ENCODE measurements around the gene TRIM26. TPM values are rescaled to one million over a fixed set of nuclear protein-coding genes. Genes with fewer than 3 reads are reported as not detected.

TRIM26 gene
- total RNA-seq, 2 experiments from 2014 or later, result 42.1 to 44.1 TPM

- CTCF ChIA-PET, result no interaction called here
- Mint-ChIP-seq H3K4me3 (no peak overlapping the region), H3K36me3 (ENCODE audit: low read depth) (no peaks in the 10 kb centered on the region), H3K27ac (no peak overlapping the region), H3K27me3 (peaks cover 54% of the 10 kb centered on the region), H3K4me1 (ENCODE audit: low read depth) (no peaks in the 10 kb centered on the region), H3K9me3 (peaks cover 5% of the 10 kb centered on the region)
- TF ChIP-seq CTCF (IDR thresholded peaks at IDR 0.05), result no peak
- Histone ChIP-seq H3K27ac (ENCODE audit: low read depth in 1 of 2, low read length in 2 of 2) (no peak overlapping the region), H3K9me3 (ENCODE audit: control insufficient read depth in 1 of 2, insufficient read depth in 1 of 2, low read length in 2 of 2) (peaks cover 13 to 14% of the 10 kb centered on the region in 2 experiments), H3K4me3 (ENCODE audit: low read length) (no peak overlapping the region), H3K27me3 (ENCODE audit: control insufficient read depth in 1 of 2, insufficient read depth in 2 of 2, low read length in 2 of 2) (peaks cover 5 to 35% of the 10 kb centered on the region in 2 experiments), H3K4me1 (ENCODE audit: insufficient read depth, low read length) (no peaks in the 10 kb centered on the region), H3K36me3 (ENCODE audit: insufficient read depth, low read length) (no peaks in the 10 kb centered on the region)
- ATAC-seq (ENCODE audit: poor library complexity) (no peak), DNase-seq (no peak)
- POLR2A ChIA-PET, result no interaction called here
- intact Hi-C loops (cut with DNase I, micrococcal nuclease), result no loop called here
Observed at GRCh38 chr6:30178837-30179236, 34.4 kb downstream of the TRIM26 start.

- Mint-ChIP-seq H3K4me3 (no peak overlapping the region), H3K27ac (no peak overlapping the region), H3K27me3 (peaks cover 79% of the 10 kb centered on the region), H3K9me3 (peaks cover 5% of the 10 kb centered on the region), H3K36me3 (ENCODE audit: low read depth) (no peaks in the 10 kb centered on the region), H3K4me1 (ENCODE audit: low read depth) (no peaks in the 10 kb centered on the region)
- H3K4me3 ChIP-seq (ENCODE audit: low read length), result no peak overlapping the region
- H3K27me3 ChIP-seq (ENCODE audit: control insufficient read depth in 1 of 2, insufficient read depth in 2 of 2, low read length in 2 of 2), result peaks cover 28 to 65% of the 10 kb centered on the region in 2 experiments
- peaks cover 13% of the 10 kb centered on the region for H3K4me1 ChIP-seq (ENCODE audit: insufficient read depth, low read length)
- no peaks in the 10 kb centered on the region for H3K36me3 ChIP-seq (ENCODE audit: insufficient read depth, low read length)
- no peak for TF ChIP-seq CTCF (IDR thresholded peaks at IDR 0.05)
- POLR2A ChIA-PET, result no interaction called here
- peaks cover 12 to 13% of the 10 kb centered on the region in 2 experiments for H3K9me3 ChIP-seq (ENCODE audit: control insufficient read depth in 1 of 2, insufficient read depth in 1 of 2, low read length in 2 of 2)
- no peak for ATAC-seq (ENCODE audit: poor library complexity)
- no peak overlapping the region for H3K27ac ChIP-seq (ENCODE audit: low read depth in 1 of 2, low read length in 2 of 2)
- no peak for DNase-seq
- CTCF ChIA-PET, result no interaction called here
- intact Hi-C loops (cut with DNase I, micrococcal nuclease), result no loop called here
Observed at GRCh38 chr6:30175765-30176164, 37.4 kb downstream of the TRIM26 start.

DNA sequence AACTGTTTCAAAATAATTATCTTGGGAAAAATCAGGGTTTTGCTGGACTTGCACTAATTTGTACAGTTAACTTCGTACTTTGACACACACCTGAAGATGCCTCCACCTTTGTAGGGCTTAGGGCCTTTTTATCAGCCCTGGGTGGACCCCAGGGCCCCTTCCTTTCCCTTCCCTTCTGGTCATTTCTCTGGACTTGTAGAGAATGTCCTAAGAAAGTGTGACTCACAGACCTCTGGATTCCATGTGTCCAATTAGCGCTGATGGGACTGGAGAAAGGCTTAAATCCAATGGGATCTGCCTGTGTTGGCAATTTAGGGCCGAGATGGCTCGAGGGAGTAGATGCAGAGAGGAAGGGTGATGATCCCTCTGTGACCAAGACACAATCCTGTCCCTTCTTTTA is 40.5 kb downstream of the TRIM26 start:
- Mint-ChIP-seq H3K27ac (no peak overlapping the region), H3K27me3 (peaks cover 90% of the 10 kb centered on the region), H3K9me3 (no peaks in the 10 kb centered on the region), H3K4me3 (no peak overlapping the region), H3K4me1 (ENCODE audit: low read depth) (no peaks in the 10 kb centered on the region), H3K36me3 (ENCODE audit: low read depth) (no peaks in the 10 kb centered on the region)
- peaks cover 16% of the 10 kb centered on the region for H3K4me1 ChIP-seq (ENCODE audit: insufficient read depth, low read length)
- intact Hi-C loops (cut with DNase I, micrococcal nuclease), result no loop called here
- H3K27me3 ChIP-seq (ENCODE audit: control insufficient read depth in 1 of 2, insufficient read depth in 2 of 2, low read length in 2 of 2), result peaks cover 36 to 59% of the 10 kb centered on the region in 2 experiments
- no peak for DNase-seq
- no peak for ATAC-seq (ENCODE audit: poor library complexity)
- TF ChIP-seq CTCF (IDR thresholded peaks at IDR 0.05), result no peak
- no peaks in the 10 kb centered on the region for H3K36me3 ChIP-seq (ENCODE audit: insufficient read depth, low read length)
- H3K27ac ChIP-seq (ENCODE audit: low read depth in 1 of 2, low read length in 2 of 2), result no peak overlapping the region
- peaks cover 0 to 7% of the 10 kb centered on the region in 2 experiments for H3K9me3 ChIP-seq (ENCODE audit: control insufficient read depth in 1 of 2, insufficient read depth in 1 of 2, low read length in 2 of 2)
- POLR2A ChIA-PET, result no interaction called here
- H3K4me3 ChIP-seq (ENCODE audit: low read length), result no peak overlapping the region
- CTCF ChIA-PET, result no interaction called here

Measured in CD4-positive, alpha-beta T cell (primary cell).